ENCODE data around the gene ECE1. TPM values are rescaled to one million over a fixed set of nuclear protein-coding genes. Genes with fewer than 3 reads are reported as not detected.
A peak's percentile ranks its signal among the peaks of the same experiment; 100 is the strongest.

Gene ECE1
- total and polyA plus RNA-seq, 2 of the 8 experiments (the other 6 are each of a cell fraction or from before 2014, with no cell fraction given) = 21.4 to 36.8 TPM

GRCh38 chr1:21302747-21303715, 12.8 kb upstream of the ECE1 start:
- Histone ChIP-seq H3K23me2 (ENCODE audit: low read depth, low read length) (no peaks in the 10 kb centered on the region), H2BK120ac (replicated peaks; ENCODE audit: low read depth, low read length) (no peak overlapping the region), H2BK20ac (ENCODE audit: low read length) (no peak overlapping the region), H3K79me1 (ENCODE audit: low read depth, low read length) (peaks cover 7% of the 10 kb centered on the region), H3K9me3 (ENCODE audit: insufficient read depth in 2 of 2, low read depth in 1 of 2, low read length in 1 of 2) (no peaks in the 10 kb centered on the region), H2BK12ac (ENCODE audit: low read depth, low read length) (no peak overlapping the region), H3K27me3 (replicated peaks in 1 of 4; ENCODE audit: control insufficient read depth in 3 of 4, extremely low read depth in 1 of 4, insufficient read depth in 3 of 4, low read length in 3 of 4) (no peaks in the 10 kb centered on the region), H4K5ac (ENCODE audit: insufficient read length, low read depth, low read length) (no peak overlapping the region), H3K36me3 (ENCODE audit: control insufficient read depth in 2 of 4, insufficient read depth in 4 of 4, low read length in 3 of 4) (no peaks in the 10 kb centered on the region), H3K9ac (replicated peaks in 1 of 4; ENCODE audit: extremely low read depth in 1 of 4, low read depth in 3 of 4, low read length in 3 of 4) (no peak overlapping the region), H3K79me2 (ENCODE audit: control insufficient read depth in 1 of 2, insufficient read depth in 2 of 2, low read length in 2 of 2) (0 out of 4 replicates have a peak, but pooled peaks cover 0 to 2% of the 10 kb centered on the region in 2 experiments), H2BK15ac (ENCODE audit: low read length) (no peak overlapping the region), H3K4me1 (replicated peaks in 1 of 4; ENCODE audit: control insufficient read depth in 3 of 4, insufficient read depth in 4 of 4, low read length in 3 of 4) (peaks cover 4 to 19% (median 10%) of the 10 kb centered on the region in 4 experiments), H3K4ac (replicated peaks; ENCODE audit: insufficient read length, low read depth, low read length) (no peak overlapping the region), H3K14ac (ENCODE audit: insufficient read length) (no peak overlapping the region), H4K20me1 (replicated peaks in 1 of 2; ENCODE audit: control insufficient read depth in 1 of 2, insufficient read depth in 2 of 2, low read length in 2 of 2) (peaks cover 0 to 4% of the 10 kb centered on the region in 2 experiments), H3K18ac (ENCODE audit: extremely low read depth, low read length) (no peak overlapping the region), H2BK5ac (ENCODE audit: low read depth, low read length) (no peak overlapping the region), H4K91ac (replicated peaks; ENCODE audit: insufficient read length, low read length) (no peak overlapping the region), H3K4me3 (ENCODE audit: extremely low read depth in 1 of 4, insufficient read depth in 2 of 4, low read depth in 3 of 4, low read length in 4 of 4) (no peak overlapping the region), H2AK5ac (ENCODE audit: low read depth, low read length) (no peak overlapping the region), H3K27ac (ENCODE audit: low read depth, low read length) (no peak overlapping the region), H4K8ac (ENCODE audit: extremely low read depth, insufficient read depth, low read length) (no peak overlapping the region), H3K4me2 (ENCODE audit: insufficient read depth in 1 of 2, low read depth in 2 of 2, low read length in 2 of 2) (no peak overlapping the region), H2AFZ (ENCODE audit: low read length) (no peak overlapping the region), H3K23ac (ENCODE audit: insufficient read length) (no peak overlapping the region), H3K56ac (replicated peaks; ENCODE audit: insufficient read length, low read depth, low read length) (no peak overlapping the region)
- no peak for DNase-seq (ENCODE audit: low read depth in 1 of 2, low spot score in 2 of 2)
- FAIRE-seq = no peak
- ChIA-PET POLR2A (ENCODE audit: partially characterized antibody) (no interaction called here), CTCF (ENCODE audit: partially characterized antibody) (interaction anchor here (0.7 to 8.0 kb wide), 12 partner anchors 10 to 272 kb away, joined by 3 to 73 read pairs (median 6); no protein-coding TSS in a partner anchor)
- no peak for TF ChIP-seq SIX5 (IDR thresholded peaks at IDR 0.05; ENCODE audit: low read depth, low read length)
- TF ChIP-seq RAD21 (IDR thresholded peaks at IDR 0.05 in 1 of 2, conservative IDR thresholded peaks at IDR 0.05 in 1 of 2; ENCODE audit: low read depth in 2 of 2, low read length in 2 of 2) = peak; percentile 16 to 29; a peak in 2 of 4 replicates
- WGBS, 2 experiments (ENCODE audit: extremely low coverage in 1 of 2, insufficient coverage in 1 of 2, insufficient read length in 1 of 2, insufficient replicate concordance in 2 of 2, low coverage in 1 of 2, low lambda C conversion rate in 2 of 2, missing lambda C conversion rate in 1 of 2) = 80% methylated on average over 11 of the region's 11 CpGs; no CpG with 5 or more reads in 1 of the 2 experiments
